Loucy (cell line): ENCODE data around the gene HELZ.

Source experiments
- H2AFZ ChIP-seq: fragments of 200-600 bp; sonication (generic); 2 replicates; pipeline ENCODE4 v1.6.0; 2016; ENCODE audit warnings: antibody characterized with exemption, mild to moderate bottlenecking, low read length, moderate library complexity
- H3F3A ChIP-seq: fragments of 200-600 bp; 2 replicates; pipeline ENCODE4 v1.6.0; 2016; ENCODE audit warnings: antibody characterized with exemption, low read depth, mild to moderate bottlenecking
- H3K27me3 ChIP-seq: fragments of 200-600 bp; sonication (generic); 2 replicates; pipeline ENCODE4 v1.6.1; 2014; ENCODE audit warnings: low read length, mild to moderate bottlenecking; ENCODE audit not compliant: insufficient read depth, poor library complexity, severe bottlenecking
- H3K36me3 ChIP-seq: fragments of 200-600 bp; sonication (generic); 2 replicates; pipeline ENCODE4 v1.6.1; 2016; ENCODE audit warnings: low read length; ENCODE audit not compliant: insufficient read depth
- H3K4me1 ChIP-seq: fragments of 200-600 bp; sonication (generic); 2 replicates; pipeline ENCODE4 v1.5.1; 2014; ENCODE audit warnings: low read length, mild to moderate bottlenecking; ENCODE audit not compliant: insufficient read depth, poor library complexity, severe bottlenecking
- H3K4me2 ChIP-seq: fragments of 200-600 bp; sonication (generic); 2 replicates; pipeline ENCODE4 v1.6.0; 2014; ENCODE audit warnings: antibody characterized with exemption, low read length, low read depth, mild to moderate bottlenecking; ENCODE audit not compliant: poor library complexity, severe bottlenecking
- H3K4me3 ChIP-seq: fragments of 200-600 bp; sonication (generic); 2 replicates; pipeline ENCODE4 v1.5.1; 2014; ENCODE audit warnings: low read length, mild to moderate bottlenecking, mixed read lengths; ENCODE audit not compliant: poor library complexity, severe bottlenecking
- H3K79me2 ChIP-seq: fragments of 200-600 bp; sonication (generic); 2 replicates; pipeline ENCODE4 v1.6.1; 2014; ENCODE audit warnings: low read length; ENCODE audit not compliant: insufficient read depth
- H3K9ac ChIP-seq: fragments of 200-600 bp; sonication (generic); 2 replicates; pipeline ENCODE4 v1.6.0; 2014; ENCODE audit warnings: mild to moderate bottlenecking, low read depth, low read length, moderate library complexity; ENCODE audit not compliant: poor library complexity, severe bottlenecking
- H3K9me2 ChIP-seq: fragments of 200-600 bp; sonication (generic); replicated peaks from 2 replicates; pipeline ENCODE4 v1.6.1; 2016; ENCODE audit warnings: low read depth, low read length, mixed read lengths
- H3K9me3 ChIP-seq: fragments of 200-600 bp; sonication (generic); 2 replicates; pipeline ENCODE4 v1.6.1; 2014; ENCODE audit warnings: mild to moderate bottlenecking, antibody characterized with exemption, low read length, low read depth; ENCODE audit not compliant: insufficient read depth
- H4K20me1 ChIP-seq: fragments of 200-600 bp; sonication (generic); 2 replicates; pipeline ENCODE4 v1.6.0; 2014; ENCODE audit warnings: antibody characterized with exemption, low read length, mild to moderate bottlenecking; ENCODE audit not compliant: insufficient read depth, poor library complexity, severe bottlenecking
- EZH2phosphoT487 ChIP-seq: fragments of 200-600 bp; IDR thresholded peaks from 2 replicates; pipeline ENCODE4 v1.6.1; 2018; ENCODE audit warnings: antibody characterized with exemption, mild to moderate bottlenecking, moderate library complexity, borderline replicate concordance
- TF ChIP-seq, protein P1 (sequence below): fragments of 200-600 bp; sonication (generic); conservative IDR thresholded peaks from 2 replicates; pipeline ENCODE4 v1.5.1; 2014; ENCODE audit warnings: mild to moderate bottlenecking, antibody characterized with exemption, low read length

Gene HELZ

DNA sequence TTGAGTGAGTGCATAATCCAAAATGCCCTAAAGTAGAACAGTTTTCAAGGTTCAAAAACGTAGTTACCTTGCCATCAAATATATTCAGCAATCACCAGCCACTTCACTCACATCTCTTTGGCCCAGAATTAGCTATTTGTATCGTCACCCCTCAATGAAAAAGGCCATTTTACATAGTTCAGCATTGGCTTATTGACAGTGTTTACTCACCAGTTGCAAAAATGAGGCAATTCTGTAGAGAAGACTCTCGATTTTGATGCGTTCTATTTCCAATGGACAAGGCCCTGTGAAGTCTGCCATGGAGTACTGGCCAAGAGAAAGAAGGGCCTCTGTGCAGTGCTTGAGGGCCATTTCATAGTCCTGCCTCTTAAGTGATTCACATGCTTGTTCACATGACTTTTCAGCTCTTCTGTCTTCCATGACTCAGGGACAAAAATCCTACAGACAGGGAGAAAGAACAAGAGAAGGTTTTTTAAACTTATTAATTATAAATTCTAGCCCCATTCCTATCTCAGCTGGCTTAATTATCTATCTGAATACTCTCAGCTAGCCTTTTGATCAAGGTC is 26.5 kb downstream of the HELZ start:
- peaks cover 30% of the 10 kb centered on the region for H4K20me1 ChIP-seq
- H3F3A ChIP-seq: no peaks in the 10 kb centered on the region
- H3K79me2 ChIP-seq: peaks cover 73% of the 10 kb centered on the region
- no peak overlapping the region for H3K9ac ChIP-seq
- H3K27me3 ChIP-seq: no peaks in the 10 kb centered on the region
- H3K36me3 ChIP-seq: peaks cover 51% of the 10 kb centered on the region; the same call in 1 of the 2 replicates
- H3K9me2 ChIP-seq: no peaks in the 10 kb centered on the region
- no peak overlapping the region for H3K4me2 ChIP-seq
- TF ChIP-seq, protein P1, sequence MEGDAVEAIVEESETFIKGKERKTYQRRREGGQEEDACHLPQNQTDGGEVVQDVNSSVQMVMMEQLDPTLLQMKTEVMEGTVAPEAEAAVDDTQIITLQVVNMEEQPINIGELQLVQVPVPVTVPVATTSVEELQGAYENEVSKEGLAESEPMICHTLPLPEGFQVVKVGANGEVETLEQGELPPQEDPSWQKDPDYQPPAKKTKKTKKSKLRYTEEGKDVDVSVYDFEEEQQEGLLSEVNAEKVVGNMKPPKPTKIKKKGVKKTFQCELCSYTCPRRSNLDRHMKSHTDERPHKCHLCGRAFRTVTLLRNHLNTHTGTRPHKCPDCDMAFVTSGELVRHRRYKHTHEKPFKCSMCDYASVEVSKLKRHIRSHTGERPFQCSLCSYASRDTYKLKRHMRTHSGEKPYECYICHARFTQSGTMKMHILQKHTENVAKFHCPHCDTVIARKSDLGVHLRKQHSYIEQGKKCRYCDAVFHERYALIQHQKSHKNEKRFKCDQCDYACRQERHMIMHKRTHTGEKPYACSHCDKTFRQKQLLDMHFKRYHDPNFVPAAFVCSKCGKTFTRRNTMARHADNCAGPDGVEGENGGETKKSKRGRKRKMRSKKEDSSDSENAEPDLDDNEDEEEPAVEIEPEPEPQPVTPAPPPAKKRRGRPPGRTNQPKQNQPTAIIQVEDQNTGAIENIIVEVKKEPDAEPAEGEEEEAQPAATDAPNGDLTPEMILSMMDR: no peak
- TF ChIP-seq EZH2phosphoT487: no peak
- no peak overlapping the region for H3K4me3 ChIP-seq
- H3K9me3 ChIP-seq: no peaks in the 10 kb centered on the region
- H3K4me1 ChIP-seq: peaks cover 5% of the 10 kb centered on the region
- no peak overlapping the region for H2AFZ ChIP-seq

DNA sequence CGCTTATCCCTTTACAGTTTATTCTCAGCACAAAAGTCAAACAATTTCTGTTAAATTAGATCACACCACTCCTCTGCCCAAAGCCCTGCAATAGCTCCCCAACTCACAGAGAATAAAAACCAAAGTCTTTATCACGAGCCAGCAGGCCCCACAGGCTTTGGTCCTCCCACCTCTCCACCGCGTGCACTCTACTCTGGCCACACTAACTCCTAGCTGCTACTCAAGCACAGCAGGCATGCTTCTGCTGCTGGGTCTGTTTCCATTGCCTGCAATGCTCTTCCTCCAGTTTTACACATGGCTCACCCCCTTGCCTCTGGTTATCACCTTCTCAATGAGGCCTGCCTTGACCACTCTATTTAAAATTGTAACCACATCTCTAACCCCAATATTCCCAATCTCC is 27.6 kb downstream of the HELZ start:
- peaks cover 72% of the 10 kb centered on the region for H3K79me2 ChIP-seq
- H3K27me3 ChIP-seq: no peaks in the 10 kb centered on the region
- H3K9ac ChIP-seq: no peak overlapping the region
- H3K4me1 ChIP-seq: peaks cover 3% of the 10 kb centered on the region
- H3K9me3 ChIP-seq: no peaks in the 10 kb centered on the region
- H2AFZ ChIP-seq: no peak overlapping the region
- peaks cover 33% of the 10 kb centered on the region for H4K20me1 ChIP-seq
- H3K36me3 ChIP-seq: peaks cover 60% of the 10 kb centered on the region; the same call in 1 of the 2 replicates
- H3K4me3 ChIP-seq: no peak overlapping the region
- H3K4me2 ChIP-seq: no peak overlapping the region
- no peaks in the 10 kb centered on the region for H3K9me2 ChIP-seq
- no peaks in the 10 kb centered on the region for H3F3A ChIP-seq
- no peak for TF ChIP-seq EZH2phosphoT487
- TF ChIP-seq, protein P1: no peak

DNA sequence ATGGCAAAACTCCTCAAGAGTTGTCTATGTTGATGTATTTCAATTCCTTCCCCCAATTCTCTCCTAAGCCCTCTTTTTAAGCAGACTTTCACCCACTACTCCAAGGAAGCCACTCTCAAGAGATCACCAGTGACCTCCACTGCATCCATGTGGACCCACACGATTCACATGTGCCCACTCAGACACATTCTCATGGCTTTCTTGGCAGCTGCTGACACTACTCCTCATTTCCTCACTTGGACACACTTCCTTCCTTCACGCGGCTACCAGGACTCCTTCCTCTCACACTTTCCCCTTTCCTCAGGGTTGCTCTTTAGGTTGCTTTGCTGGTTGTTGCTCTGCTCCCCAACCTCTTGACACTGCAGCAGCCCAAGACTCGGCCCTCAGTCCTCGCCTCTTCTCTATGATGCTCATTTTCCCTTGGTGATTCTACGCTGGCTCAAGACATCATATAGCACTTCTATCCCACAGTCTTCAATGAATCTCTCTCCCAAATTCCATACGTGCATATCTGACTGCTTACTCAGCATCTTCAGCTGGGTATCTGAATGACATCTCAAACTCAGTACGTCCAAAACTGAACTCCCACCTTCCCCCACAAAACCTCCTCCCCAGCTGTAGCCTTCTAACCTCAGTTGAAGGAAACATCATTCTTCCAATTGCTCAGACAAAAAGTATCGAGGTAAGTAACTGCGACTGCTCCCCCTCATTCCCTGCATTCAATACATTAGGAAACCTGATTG is 28.2 kb downstream of the HELZ start:
- H3K4me2 ChIP-seq: no peak overlapping the region

More for the DNA sequence above, 28.2 kb downstream of the HELZ start:
- peaks cover 61% of the 10 kb centered on the region; the same call in 1 of the 2 replicates for H3K36me3 ChIP-seq
- H3K9me3 ChIP-seq: no peaks in the 10 kb centered on the region
- no peaks in the 10 kb centered on the region for H3K4me1 ChIP-seq
- H3K9ac ChIP-seq: no peak overlapping the region
- H3F3A ChIP-seq: no peaks in the 10 kb centered on the region
- H3K27me3 ChIP-seq: no peaks in the 10 kb centered on the region
- H3K79me2 ChIP-seq: peaks cover 67% of the 10 kb centered on the region
- peaks cover 36% of the 10 kb centered on the region for H4K20me1 ChIP-seq
- TF ChIP-seq EZH2phosphoT487: no peak
- TF ChIP-seq, protein P1: no peak
- H3K4me3 ChIP-seq: no peak overlapping the region
- H2AFZ ChIP-seq: no peak overlapping the region
- no peaks in the 10 kb centered on the region for H3K9me2 ChIP-seq
